NB4 (cell line): ENCODE results near the gene PUM2.

Experiments used
- DNase-seq: peaks from one replicate; pipeline ENCODE4 v3.0.0; 2010; ENCODE audit warnings: low read depth
- H3K4me3 ChIP-seq: one replicate; pipeline ENCODE4 v1.5.1; 2011; ENCODE audit warnings: mild to moderate bottlenecking, low read depth, low read length, moderate library complexity
- MYC ChIP-seq: IDR thresholded peaks from 2 replicates; pipeline ENCODE4 v1.6.1; 2011; ENCODE audit warnings: low read depth, low read length
- POLR2A ChIP-seq: IDR thresholded peaks from 2 replicates; pipeline ENCODE4 v1.6.1; 2011; ENCODE audit warnings: mild to moderate bottlenecking; ENCODE audit not compliant: insufficient read length; ENCODE audit errors: extremely low read depth
- TF ChIP-seq, protein P1 (sequence below): IDR thresholded peaks from one replicate; pipeline ENCODE4 v1.5.1; 2012; ENCODE audit warnings: low read depth, low read length
- TF ChIP-seq, protein P2 (sequence below): IDR thresholded peaks from 2 replicates; pipeline ENCODE4 v1.6.1; 2011; ENCODE audit warnings: low read depth, low read length

The PUM2 gene

DNA sequence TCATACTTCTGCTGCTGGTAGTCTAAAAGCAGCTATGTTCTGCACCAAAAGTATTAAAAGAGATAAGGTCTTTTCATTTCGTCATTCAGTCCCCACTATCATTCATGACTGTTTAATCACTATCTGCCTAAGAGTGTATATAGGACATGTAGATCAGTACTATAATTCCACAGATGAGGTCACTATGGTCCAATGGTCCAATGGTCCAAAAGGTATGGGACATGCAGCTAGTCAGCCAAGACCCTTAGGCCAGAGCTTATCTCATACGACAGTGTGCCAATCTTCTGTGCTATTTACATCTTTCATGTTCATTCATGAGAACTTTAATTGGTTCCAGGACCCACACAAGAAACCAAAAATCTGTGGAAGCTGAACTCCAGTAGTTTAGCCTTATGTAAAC is 83.1 kb downstream of the PUM2 start:
- TF ChIP-seq, protein P1, sequence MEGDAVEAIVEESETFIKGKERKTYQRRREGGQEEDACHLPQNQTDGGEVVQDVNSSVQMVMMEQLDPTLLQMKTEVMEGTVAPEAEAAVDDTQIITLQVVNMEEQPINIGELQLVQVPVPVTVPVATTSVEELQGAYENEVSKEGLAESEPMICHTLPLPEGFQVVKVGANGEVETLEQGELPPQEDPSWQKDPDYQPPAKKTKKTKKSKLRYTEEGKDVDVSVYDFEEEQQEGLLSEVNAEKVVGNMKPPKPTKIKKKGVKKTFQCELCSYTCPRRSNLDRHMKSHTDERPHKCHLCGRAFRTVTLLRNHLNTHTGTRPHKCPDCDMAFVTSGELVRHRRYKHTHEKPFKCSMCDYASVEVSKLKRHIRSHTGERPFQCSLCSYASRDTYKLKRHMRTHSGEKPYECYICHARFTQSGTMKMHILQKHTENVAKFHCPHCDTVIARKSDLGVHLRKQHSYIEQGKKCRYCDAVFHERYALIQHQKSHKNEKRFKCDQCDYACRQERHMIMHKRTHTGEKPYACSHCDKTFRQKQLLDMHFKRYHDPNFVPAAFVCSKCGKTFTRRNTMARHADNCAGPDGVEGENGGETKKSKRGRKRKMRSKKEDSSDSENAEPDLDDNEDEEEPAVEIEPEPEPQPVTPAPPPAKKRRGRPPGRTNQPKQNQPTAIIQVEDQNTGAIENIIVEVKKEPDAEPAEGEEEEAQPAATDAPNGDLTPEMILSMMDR: no peak
- TF ChIP-seq, protein P2, sequence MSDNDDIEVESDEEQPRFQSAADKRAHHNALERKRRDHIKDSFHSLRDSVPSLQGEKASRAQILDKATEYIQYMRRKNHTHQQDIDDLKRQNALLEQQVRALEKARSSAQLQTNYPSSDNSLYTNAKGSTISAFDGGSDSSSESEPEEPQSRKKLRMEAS: no peak
- TF ChIP-seq POLR2A (no peak), MYC (no peak)
- H3K4me3 ChIP-seq: no peak overlapping the region
- DNase-seq: no peak

DNA sequence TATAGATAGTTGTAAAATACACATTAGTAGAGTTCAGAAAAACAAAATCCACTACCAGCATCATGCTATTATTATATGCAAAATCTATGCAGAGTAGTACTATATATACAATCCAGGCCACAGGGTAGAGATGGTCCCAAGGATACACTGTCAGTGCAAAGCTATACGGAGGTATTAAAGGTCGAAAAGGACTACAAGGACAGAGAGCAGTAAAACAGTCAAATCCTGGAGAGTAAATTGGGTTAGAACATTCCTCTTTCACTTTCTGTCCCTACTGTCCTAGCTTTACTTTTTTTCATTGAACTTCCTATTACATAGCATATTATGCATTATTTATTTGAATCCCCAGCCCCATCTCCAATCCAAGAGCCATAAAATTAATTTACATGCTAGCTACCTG is 86.0 kb downstream of the PUM2 start:
- TF ChIP-seq MYC: no peak
- TF ChIP-seq, protein P2: no peak
- no peak for TF ChIP-seq POLR2A
- TF ChIP-seq, protein P1: no peak
- DNase-seq: no peak
- no peak overlapping the region for H3K4me3 ChIP-seq

DNA sequence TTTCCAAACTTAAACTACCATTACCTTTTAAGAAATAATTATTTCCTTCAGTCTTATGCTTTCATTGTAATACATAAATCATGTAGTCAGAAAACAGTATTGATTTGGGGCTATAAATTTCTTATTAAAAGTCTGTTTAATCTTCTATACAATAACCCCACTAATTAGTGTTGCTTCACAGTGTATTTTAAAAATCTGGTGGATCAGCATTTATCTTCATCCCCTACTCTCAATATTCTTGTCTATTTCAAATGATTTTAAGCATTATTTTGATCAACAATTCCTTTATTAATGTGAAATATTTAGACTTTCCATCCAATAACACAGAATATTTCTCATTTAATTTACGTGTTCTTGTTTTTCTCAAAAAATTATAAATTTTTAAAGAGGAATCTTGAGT is 93.2 kb downstream of the PUM2 start:
- no peak for DNase-seq
- TF ChIP-seq POLR2A: no peak
- TF ChIP-seq, protein P2: no peak
- TF ChIP-seq, protein P1: no peak
- TF ChIP-seq MYC: no peak
- no peak overlapping the region for H3K4me3 ChIP-seq

DNA sequence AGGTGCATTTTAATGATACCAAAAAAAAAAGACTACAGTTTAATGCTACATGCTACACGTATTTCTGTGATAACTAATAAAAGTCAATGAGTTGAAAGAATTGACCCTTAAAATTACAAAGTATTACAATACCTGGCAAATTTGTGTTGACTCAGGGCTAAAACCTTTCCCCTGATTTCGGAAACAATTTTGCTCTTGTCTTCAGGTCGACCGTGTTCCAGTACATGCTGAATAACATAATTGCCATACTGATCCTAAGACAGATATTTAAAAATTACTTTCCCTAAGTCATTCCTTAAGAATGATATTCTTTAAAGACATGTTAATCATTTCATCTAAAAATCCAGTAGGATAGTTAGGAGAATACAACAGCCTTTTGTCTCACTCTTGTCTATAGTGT is 95.9 kb downstream of the PUM2 start:
- no peak overlapping the region for H3K4me3 ChIP-seq
- no peak for DNase-seq
- TF ChIP-seq, protein P2: no peak
- no peak for TF ChIP-seq MYC
- TF ChIP-seq POLR2A: no peak
- TF ChIP-seq, protein P1: no peak

DNA sequence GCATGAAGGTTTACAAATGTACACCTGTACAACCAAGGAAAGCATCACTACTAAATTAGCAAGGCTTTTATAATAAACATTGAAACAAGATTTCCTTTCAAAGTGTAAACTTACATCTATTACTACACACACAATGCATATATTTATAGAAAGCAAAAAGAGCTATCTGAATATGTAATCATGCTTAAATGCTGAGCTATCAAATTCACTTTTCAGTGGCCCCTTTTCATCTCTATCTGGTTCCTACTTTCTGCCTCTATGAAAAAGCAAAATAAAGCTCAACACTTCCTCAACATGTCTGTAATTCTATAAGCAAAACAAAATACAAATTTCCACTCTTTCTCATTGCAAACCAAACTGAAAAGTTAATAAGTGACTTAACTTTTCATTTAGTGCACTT is 100.2 kb downstream of the PUM2 start:
- TF ChIP-seq MYC (no peak), POLR2A (no peak)
- TF ChIP-seq, protein P1: no peak
- TF ChIP-seq, protein P2: no peak
- H3K4me3 ChIP-seq: no peak overlapping the region
- DNase-seq: no peak

DNA sequence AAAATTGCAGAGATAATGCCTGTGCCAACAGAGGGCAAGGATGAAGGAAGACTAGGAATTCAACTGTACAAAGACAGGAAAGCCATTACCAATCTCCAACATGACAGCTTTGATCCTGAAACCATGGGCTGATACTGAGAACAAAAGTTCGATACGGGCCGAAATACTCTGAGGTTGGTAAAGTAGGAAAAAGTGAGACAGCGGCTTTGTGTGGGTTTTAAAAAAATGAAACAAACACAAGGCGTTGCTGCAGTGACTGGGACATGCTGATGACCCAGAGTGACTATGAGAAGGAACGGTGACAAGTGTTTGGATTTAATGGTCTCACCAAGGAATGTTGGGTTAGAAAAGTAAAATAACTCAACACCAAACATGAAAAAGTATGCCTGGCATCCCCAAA is 101.5 kb downstream of the PUM2 start:
- H3K4me3 ChIP-seq: no peak overlapping the region
- DNase-seq: no peak
- TF ChIP-seq MYC: no peak
- TF ChIP-seq, protein P2: no peak
- TF ChIP-seq, protein P1: no peak
- TF ChIP-seq POLR2A: no peak
